HCT116 (cell line): Measurements from ENCODE around the gene SSRP1. TPM values are rescaled to one million over a fixed set of nuclear protein-coding genes. Genes with fewer than 3 reads are reported as not detected.

ENCODE experiments used
- ATAC-seq: fragments of 200-7000 bp; cut with Tn5 transposase; 2 replicates; pipeline ENCODE4 v1.9.1; 2020; ENCODE audit warnings: mild to moderate bottlenecking, moderate library complexity
- BruUV-seq: library from RNA; stranded (reverse); fragments of 400-500 nt; replicated peaks from 2 replicates; lab custom pipeline; 2021; lab: Mats Ljungman, UMichigan
- CTCF ChIA-PET: fragments of 300-600 bp; sonication (Branson Sonifier 250); formaldehyde crosslinking; loops from one replicate; lab custom pipeline; 2021; ENCODE audit warnings: antibody characterized with exemption; lab: Charles Lee
- POLR2A ChIA-PET: fragments of 300-600, 350-600 bp; sonication (Branson Sonifier 250); formaldehyde crosslinking; loops from one replicate; lab custom pipeline; 2021; ENCODE audit warnings: antibody characterized with exemption; lab: Charles Lee
- RAD21 ChIA-PET, 2 experiments: fragments of 300-600 bp; sonication (Branson Sonifier 250); formaldehyde crosslinking; loops; one replicate each; lab custom pipeline; 2023; ENCODE audit warnings: low total read pairs in 2 of 2; ENCODE audit not compliant: uncharacterized antibody in 2 of 2, unreplicated experiment in 2 of 2, low non-redundant PET in 1 of 2; lab: Charles Lee
- DNase-seq: peaks from one replicate; pipeline ENCODE4 v3.0.0-alpha.2; 2010; ENCODE audit warnings: low read depth, low spot score
- H2AFZ ChIP-seq: fragments of 200-600 bp; shearing (Covaris generic), sonication (generic); 2 replicates; pipeline ENCODE4 v1.6.1; 2017; ENCODE audit warnings: low read depth, mixed run types, mixed read lengths, antibody characterized with exemption, low read length; ENCODE audit not compliant: poor library complexity, severe bottlenecking
- H3K27ac ChIP-seq: 2 replicates; pipeline ENCODE4 v1.5.1; 2012; ENCODE audit warnings: low read depth, low read length
- H3K27me3 ChIP-seq: fragments of 200-600 bp; sonication (generic); 2 replicates; pipeline ENCODE4 v1.6.1; 2016; ENCODE audit warnings: mixed run types, low read length, mixed read lengths; ENCODE audit not compliant: insufficient read depth
- H3K36me3 ChIP-seq, 2 experiments: fragments of 200-500 bp in 1 of 2; fragments of 200-600 bp in 1 of 2; sonication (Bioruptor generic) in 1 of 2; sonication (generic) in 1 of 2; 2 replicates each; pipeline versions ENCODE4 v1.5.1 to v1.6.1; 2014 to 2016; ENCODE audit warnings: low read length in 2 of 2, inconsistent platforms in 1 of 2, mixed read lengths in 1 of 2, mixed run types in 1 of 2; ENCODE audit not compliant: insufficient read depth in 2 of 2, control insufficient read depth in 1 of 2
- H3K4me1 ChIP-seq, 2 experiments: fragments of 200-600 bp in 1 of 2; sonication (generic) in 1 of 2; 2 replicates each; pipeline versions ENCODE4 v1.5.1 to v1.6.1; 2012 to 2017; ENCODE audit warnings: low read length in 2 of 2, inconsistent platforms in 1 of 2, mild to moderate bottlenecking in 1 of 2, mixed read lengths in 1 of 2, mixed run types in 1 of 2, moderate library complexity in 1 of 2; ENCODE audit not compliant: insufficient read depth in 2 of 2, control insufficient read depth in 1 of 2
- H3K4me2 ChIP-seq: fragments of 200-600 bp; sonication (generic); 2 replicates; pipeline ENCODE4 v1.6.1; 2017; ENCODE audit warnings: mixed run types, low read length, mixed read lengths
- H3K4me3 ChIP-seq, 2 experiments: fragments of 200-600 bp in 1 of 2; sonication (generic) in 1 of 2; replicated peaks in 1 of 2; 2 replicates each; pipeline ENCODE4 v1.5.1; 2011 to 2016; ENCODE audit warnings: low read length in 2 of 2, control low read depth in 1 of 2, low read depth in 1 of 2, mild to moderate bottlenecking in 1 of 2, mixed read lengths in 1 of 2, mixed run types in 1 of 2
- H3K79me2 ChIP-seq: fragments of 200-600 bp; sonication (generic); 2 replicates; pipeline ENCODE4 v1.6.1; 2017; ENCODE audit warnings: mild to moderate bottlenecking, mixed run types, low read length, moderate library complexity, mixed read lengths; ENCODE audit not compliant: insufficient read depth
- H3K9ac ChIP-seq: fragments of 200-600 bp; sonication (generic); 2 replicates; pipeline ENCODE4 v1.6.1; 2016; ENCODE audit warnings: low read length, mixed read lengths
- H3K9me2 ChIP-seq: fragments of 200-600 bp; sonication (generic), shearing (Covaris generic); 2 replicates; pipeline ENCODE4 v1.6.1; 2017; ENCODE audit warnings: mixed run types, mild to moderate bottlenecking, moderate library complexity; ENCODE audit not compliant: insufficient read depth
- H3K9me3 ChIP-seq, 2 experiments: fragments of 200-500 bp in 1 of 2; fragments of 200-600 bp in 1 of 2; sonication (Bioruptor generic) in 1 of 2; sonication (generic) in 1 of 2; 2 replicates each; pipeline ENCODE4 v1.6.1; 2014 to 2017; ENCODE audit warnings: low read length in 2 of 2, mixed read lengths in 2 of 2, inconsistent platforms in 1 of 2, low read depth in 1 of 2, mild to moderate bottlenecking in 1 of 2, mixed run types in 1 of 2, moderate library complexity in 1 of 2; ENCODE audit not compliant: control insufficient read depth in 1 of 2, insufficient read depth in 1 of 2
- H4K20me1 ChIP-seq: fragments of 200-600 bp; sonication (generic), shearing (Covaris generic); 2 replicates; pipeline ENCODE4 v1.6.1; 2017; ENCODE audit warnings: mixed run types, mild to moderate bottlenecking, moderate library complexity; ENCODE audit not compliant: insufficient read depth
- CBX3 ChIP-seq: IDR thresholded peaks from 2 replicates; pipeline ENCODE4 v1.6.1; 2012; ENCODE audit warnings: low read depth
- CEBPB ChIP-seq: IDR thresholded peaks from 2 replicates; pipeline ENCODE4 v1.6.1; 2012; ENCODE audit warnings: low read depth
- ELF1 ChIP-seq: IDR thresholded peaks from 2 replicates; pipeline ENCODE4 v1.6.1; 2012; ENCODE audit warnings: low read depth, borderline replicate concordance
- EZH2 ChIP-seq: fragments of 200-600 bp; sonication (generic); IDR thresholded peaks from 2 replicates; pipeline ENCODE4 v1.6.1; 2017; ENCODE audit warnings: antibody characterized with exemption, mixed run types
- FOSL1 ChIP-seq: IDR thresholded peaks from 2 replicates; pipeline ENCODE4 v1.6.1; 2012; ENCODE audit warnings: low read depth
- JUND ChIP-seq: IDR thresholded peaks from 2 replicates; pipeline ENCODE4 v1.6.1; 2012
- POLR2AphosphoS5 ChIP-seq: IDR thresholded peaks from 2 replicates; pipeline ENCODE4 v1.6.1; 2011; ENCODE audit warnings: mild to moderate bottlenecking, low read depth, low read length, moderate library complexity
- RAD21 ChIP-seq: IDR thresholded peaks from 2 replicates; pipeline ENCODE4 v1.6.1; 2012; ENCODE audit warnings: low read depth, mild to moderate bottlenecking
- REST ChIP-seq: IDR thresholded peaks from 2 replicates; pipeline ENCODE4 v1.6.1; 2012; ENCODE audit warnings: low read depth
- SIN3A ChIP-seq: IDR thresholded peaks from 2 replicates; pipeline ENCODE4 v1.6.1; 2012; ENCODE audit warnings: low read depth
- SRF ChIP-seq: IDR thresholded peaks from 2 replicates; pipeline ENCODE4 v1.6.1; 2012; ENCODE audit warnings: low read depth
- TCF7L2 ChIP-seq: IDR thresholded peaks from 2 replicates; pipeline ENCODE4 v1.7.0; 2011; ENCODE audit warnings: borderline replicate concordance, inconsistent platforms; ENCODE audit not compliant: insufficient read depth, insufficient read length; ENCODE audit errors: extremely low read depth
- YY1 ChIP-seq: IDR thresholded peaks from 2 replicates; pipeline ENCODE4 v1.6.1; 2011; ENCODE audit warnings: low read length, low read depth, moderate library complexity, mild to moderate bottlenecking; ENCODE audit not compliant: insufficient replicate concordance; ENCODE audit errors: extremely low read depth
- ZBTB33 ChIP-seq: IDR thresholded peaks from 2 replicates; pipeline ENCODE4 v1.6.1; 2011; ENCODE audit warnings: mild to moderate bottlenecking, low read length, moderate library complexity; ENCODE audit not compliant: insufficient replicate concordance; ENCODE audit errors: extremely low read depth
- ZFX ChIP-seq: fragments of 450-650 bp; IDR thresholded peaks from 2 replicates; pipeline ENCODE4 v1.6.1; 2017
- ZNF274 ChIP-seq: fragments of 200-500 bp; sonication (Bioruptor generic); IDR thresholded peaks from 2 replicates; pipeline ENCODE4 v1.6.1; 2014; ENCODE audit warnings: mild to moderate bottlenecking, low read depth, low read length, inconsistent platforms
- intact Hi-C: fragments of 100-400 bp; cut with micrococcal nuclease; formaldehyde crosslinking; loops from 2 replicates; pipeline ENCODE4 v1.10.0; 2022
- total RNA-seq: library from RNA; stranded (reverse); gene quantifications from one replicate; pipeline ENCODE4 v1.2.1, GENCODE V29; 2021; ENCODE audit not compliant: unreplicated experiment
- TF ChIP-seq, protein P1 (sequence below): IDR thresholded peaks from 2 replicates; pipeline ENCODE4 v1.6.1; 2012

Gene SSRP1
- total RNA-seq, 1 experiment from 2014 or later, result 260 TPM

DNA sequence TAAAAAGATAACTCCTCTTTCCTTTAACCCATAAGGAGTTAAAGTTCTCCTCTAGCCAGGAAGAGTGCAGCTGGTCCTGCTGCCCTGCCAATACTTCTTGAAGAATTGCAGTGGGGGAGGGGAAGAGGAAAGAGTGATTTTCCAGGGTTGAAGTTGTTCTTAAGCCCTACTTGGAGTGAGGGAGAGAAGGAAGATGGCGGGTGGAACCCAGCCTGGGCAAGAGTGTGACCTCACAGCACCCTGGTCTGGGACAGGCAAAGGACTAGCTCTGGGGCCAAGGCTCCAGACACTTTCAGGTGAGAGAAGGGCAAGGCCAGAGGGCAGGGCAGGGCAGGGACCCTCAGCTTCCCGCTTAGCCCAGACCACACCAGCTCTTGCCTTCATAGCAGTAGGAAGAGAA, 17.5 kb downstream of the SSRP1 start:
- no peak overlapping the region for H3K4me3 ChIP-seq
- ChIA-PET RAD21 (no interaction called here), CTCF (no interaction called here), POLR2A (no interaction called here)
- H3K27me3 ChIP-seq, result no peaks in the 10 kb centered on the region
- ATAC-seq (no peak), DNase-seq (no peak)
- BruUV-seq, result no TSS peak
- no peaks in the 10 kb centered on the region for H3K9me2 ChIP-seq
- H3K9me3 ChIP-seq, result no peaks in the 10 kb centered on the region
- H3K4me2 ChIP-seq, result no peak overlapping the region
- peaks cover 21 to 23% of the 10 kb centered on the region in 2 experiments for H3K4me1 ChIP-seq
- intact Hi-C loops, result no loop called here
- H4K20me1 ChIP-seq, result no peaks in the 10 kb centered on the region
- no peak overlapping the region for H2AFZ ChIP-seq
- no peak for TF ChIP-seq CBX3
- H3K27ac ChIP-seq, result no peak overlapping the region
- peaks cover 21% of the 10 kb centered on the region; the same call in 1 of the 2 replicates for H3K79me2 ChIP-seq
- peaks cover 26 to 35% of the 10 kb centered on the region in 2 experiments; a peak in 3 of 4 replicates for H3K36me3 ChIP-seq
- no peak overlapping the region for H3K9ac ChIP-seq

DNA sequence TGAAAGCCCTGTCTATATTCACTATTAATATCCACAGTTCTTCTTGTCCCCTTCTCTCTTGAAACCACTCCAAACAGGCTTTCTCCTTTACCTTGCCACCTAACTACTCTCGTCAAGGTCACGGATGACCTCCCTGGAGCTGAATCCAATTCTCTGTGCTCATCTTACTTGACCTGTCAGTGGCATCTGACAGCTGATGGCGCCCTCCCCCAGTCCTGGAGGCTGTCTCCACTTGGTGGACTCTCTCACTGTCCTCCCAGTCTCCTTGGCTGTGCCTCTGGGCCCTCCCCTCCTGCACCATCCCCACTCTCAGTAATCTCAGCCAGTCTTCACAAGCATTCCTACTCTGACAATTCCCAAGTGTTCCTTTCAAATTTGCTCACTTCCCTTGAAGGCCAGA, 19.7 kb downstream of the SSRP1 start:
- no peak overlapping the region for H3K9ac ChIP-seq
- H2AFZ ChIP-seq, result no peak overlapping the region
- no peaks in the 10 kb centered on the region for H3K9me2 ChIP-seq
- H3K27me3 ChIP-seq, result no peaks in the 10 kb centered on the region
- peaks cover 7 to 15% of the 10 kb centered on the region in 2 experiments for H3K4me1 ChIP-seq
- CTCF ChIA-PET, result no interaction called here
- POLR2A ChIA-PET, result no interaction called here
- H3K4me2 ChIP-seq, result no peak overlapping the region
- H3K79me2 ChIP-seq, result peaks cover 5% of the 10 kb centered on the region; the same call in 1 of the 2 replicates
- H3K27ac ChIP-seq, result no peak overlapping the region
- ATAC-seq (no peak), DNase-seq (no peak)
- intact Hi-C loops, result no loop called here
- no peaks in the 10 kb centered on the region for H3K9me3 ChIP-seq
- H3K4me3 ChIP-seq, result no peak overlapping the region
- no TSS peak for BruUV-seq
- RAD21 ChIA-PET, result no interaction called here
- no peaks in the 10 kb centered on the region for H4K20me1 ChIP-seq
- peaks cover 25 to 35% of the 10 kb centered on the region in 2 experiments; a peak in 3 of 4 replicates for H3K36me3 ChIP-seq
- TF ChIP-seq SRF (no peak), RAD21 (no peak), REST (no peak), ZBTB33 (no peak), ELF1 (no peak), FOSL1 (no peak), ZNF274 (no peak), YY1 (no peak), POLR2AphosphoS5 (no peak), SIN3A (no peak), JUND (no peak), ZFX (no peak), TCF7L2 (no peak), CEBPB (no peak), EZH2 (no peak)
- TF ChIP-seq, protein P1, sequence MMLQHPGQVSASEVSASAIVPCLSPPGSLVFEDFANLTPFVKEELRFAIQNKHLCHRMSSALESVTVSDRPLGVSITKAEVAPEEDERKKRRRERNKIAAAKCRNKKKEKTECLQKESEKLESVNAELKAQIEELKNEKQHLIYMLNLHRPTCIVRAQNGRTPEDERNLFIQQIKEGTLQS, result no peak
